Gastrocnemius medialis (tissue), 4 donors: Measurements from ENCODE around the gene ATP10D. TPM values are rescaled to one million over a fixed set of nuclear protein-coding genes. Genes with fewer than 3 reads are reported as not detected.

Source experiments
- ATAC-seq, 2 donors: fragments of 150-250 bp; one replicate each; pipeline ENCODE4 v1.9.1; 2016
- DNase-seq, 2 donors: peaks; one replicate each; pipeline ENCODE4 v3.0.0-alpha.2; 2019
- H3K27ac ChIP-seq, 4 donors: fragments of 200-600 bp; sonication (generic); 1 replicate in 1 of 4; 2 replicates in 3 of 4; pipeline ENCODE4 v1.5.1; 2016 to 2018; ENCODE audit warnings: mild to moderate bottlenecking in 2 of 4, moderate library complexity in 1 of 4
- H3K27me3 ChIP-seq, 3 donors: fragments of 200-600 bp; sonication (generic) in 2 of 3; 1 replicate in 1 of 3; 2 replicates in 2 of 3; pipeline versions ENCODE4 v1.5.1 to v1.6.0; 2016 to 2019; ENCODE audit warnings: mild to moderate bottlenecking in 1 of 3, moderate library complexity in 1 of 3
- H3K36me3 ChIP-seq, 2 donors: fragments of 200-600 bp; sonication (generic) in 1 of 2; one replicate each; pipeline ENCODE4 v1.5.1; 2017 to 2018
- H3K4me1 ChIP-seq, 2 donors: fragments of 200-600 bp; sonication (generic) in 1 of 2; one replicate each; pipeline ENCODE4 v1.5.1; 2016 to 2017; ENCODE audit warnings: mild to moderate bottlenecking in 2 of 2
- H3K4me3 ChIP-seq, 4 donors: fragments of 200-600 bp; sonication (generic) in 3 of 4; 1 replicate in 1 of 4; 2 replicates in 3 of 4; pipeline ENCODE4 v1.5.1; 2016 to 2019; ENCODE audit warnings: mild to moderate bottlenecking in 2 of 4
- H3K9me3 ChIP-seq, 3 donors: fragments of 200-600 bp; sonication (generic) in 2 of 3; 1 replicate in 1 of 3; 2 replicates in 2 of 3; pipeline ENCODE4 v1.5.1; 2016 to 2019
- CTCF ChIP-seq, 5 experiments: fragments of 450-650 bp in 3 of 5; fragments of 200-600 bp in 2 of 5; sonication (generic) in 2 of 5; IDR thresholded peaks in 4 of 5; conservative IDR thresholded peaks in 1 of 5; 1 replicate in 4 of 5; 2 replicates in 1 of 5; pipeline ENCODE4 v1.5.1; 2016 to 2019; ENCODE audit warnings: antibody characterized with exemption in 5 of 5, mild to moderate bottlenecking in 3 of 5, moderate library complexity in 3 of 5
- POLR2A ChIP-seq, 2 donors: fragments of 450-650 bp; IDR thresholded peaks; one replicate each; pipeline ENCODE4 v1.6.1; 2017; ENCODE audit warnings: antibody characterized with exemption in 2 of 2, mild to moderate bottlenecking in 2 of 2, moderate library complexity in 2 of 2
- in situ Hi-C, 4 donors: fragments of 200-750 bp; cut with MboI; loops; one replicate each; pipeline versions ENCODE4 v1.15.0 to v1.8.0; 2017; ENCODE audit warnings: low sequenced_read_pairs in 4 of 4
- intact Hi-C: fragments of 100-400 bp; cut with DNase I; formaldehyde crosslinking; loops from one replicate; pipeline ENCODE4 v1.15.1; 2023; ENCODE audit warnings: low total_unique reads
- total RNA-seq, 4 donors: library from RNA; depleted of rRNA; stranded (reverse); fragments of >200 nt; gene quantifications; one replicate each; pipeline versions ENCODE4 v1.1.0 to v1.2.3, GENCODE V29; 2016

Gene ATP10D
- total RNA-seq, 4 donors from 2014 or later = 1.5 to 3.2 (median 2.8) TPM

- in situ Hi-C loops = no loop called here
- no peak overlapping the region for H3K27ac ChIP-seq
- peaks cover 0 to 4% of the 10 kb centered on the region in 2 donors for H3K4me1 ChIP-seq
- TF ChIP-seq CTCF (IDR thresholded peaks at IDR 0.05 in 4 of 5, conservative IDR thresholded peaks at IDR 0.05 in 1 of 5) (no peak), POLR2A (IDR thresholded peaks at IDR 0.05) (no peak)
- intact Hi-C loops = no loop called here
- no peaks in the 10 kb centered on the region for H3K36me3 ChIP-seq
- no peak overlapping the region for H3K4me3 ChIP-seq
- ATAC-seq (no peak), DNase-seq (no peak)
- no peaks in the 10 kb centered on the region for H3K9me3 ChIP-seq
- no peaks in the 10 kb centered on the region for H3K27me3 ChIP-seq
Measured at GRCh38 chr4:47510506-47511143, 25.6 kb downstream of the ATP10D start.

GRCh38 chr4:47513461-47513860, 28.4 kb downstream of the ATP10D start:
- peaks cover 0 to 4% of the 10 kb centered on the region in 2 donors for H3K4me1 ChIP-seq
- ATAC-seq (no peak), DNase-seq (no peak)
- H3K4me3 ChIP-seq = no peak overlapping the region
- H3K27me3 ChIP-seq = no peaks in the 10 kb centered on the region
- no peaks in the 10 kb centered on the region for H3K36me3 ChIP-seq
- H3K9me3 ChIP-seq = no peaks in the 10 kb centered on the region
- TF ChIP-seq POLR2A (IDR thresholded peaks at IDR 0.05) (no peak), CTCF (IDR thresholded peaks at IDR 0.05 in 4 of 5, conservative IDR thresholded peaks at IDR 0.05 in 1 of 5) (no peak)
- in situ Hi-C loops = no loop called here
- intact Hi-C loops = no loop called here
- H3K27ac ChIP-seq = no peak overlapping the region

- intact Hi-C loops = no loop called here
- in situ Hi-C loops = no loop called here
- no peak for ATAC-seq
Measured at GRCh38 chr4:47519239-47519883, 34.3 kb downstream of the ATP10D start.

DNA sequence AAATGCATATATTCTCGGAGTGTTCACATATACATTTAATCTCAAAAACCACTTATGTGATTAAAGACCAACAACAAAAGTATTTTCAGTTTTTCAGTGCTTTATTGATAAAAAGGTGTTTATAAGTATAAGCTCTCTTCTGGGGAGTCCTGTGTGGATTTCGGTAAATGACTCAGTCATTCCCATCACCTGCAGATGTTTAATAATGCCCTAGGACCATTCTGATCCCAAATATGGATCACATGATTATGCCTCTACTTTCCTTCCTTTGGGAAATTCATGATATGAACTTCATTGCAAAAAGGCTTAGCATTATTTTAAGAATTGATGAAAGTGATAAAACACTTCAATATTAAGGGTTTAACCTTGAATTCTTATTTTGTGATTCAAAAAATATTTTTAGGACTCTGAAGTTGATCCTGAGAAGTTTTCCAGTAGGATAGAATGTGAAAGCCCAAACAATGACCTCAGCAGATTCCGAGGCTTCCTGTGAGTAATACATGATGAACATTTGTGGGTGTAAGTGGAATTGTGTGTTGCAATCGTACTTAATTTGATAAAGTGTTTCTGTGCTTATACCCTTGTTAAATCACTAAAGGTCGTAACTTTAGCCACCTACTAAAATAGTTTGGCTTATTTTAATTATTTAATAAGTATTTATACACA, 40.2 kb downstream of the ATP10D start:
- no peaks in the 10 kb centered on the region for H3K36me3 ChIP-seq
- ATAC-seq = peak; percentile 56 to 63
- in situ Hi-C loops = no loop called here
- TF ChIP-seq CTCF (IDR thresholded peaks at IDR 0.05 in 4 of 5, conservative IDR thresholded peaks at IDR 0.05 in 1 of 5) (no peak), POLR2A (IDR thresholded peaks at IDR 0.05) (no peak)
- H3K4me3 ChIP-seq = no peak overlapping the region
- peaks cover 0 to 10% (median 0%) of the 10 kb centered on the region in 3 donors for H3K9me3 ChIP-seq
- H3K27ac ChIP-seq = no peak overlapping the region
- DNase-seq = no peak
- H3K4me1 ChIP-seq = no peaks in the 10 kb centered on the region
- intact Hi-C loops = no loop called here
- no peaks in the 10 kb centered on the region for H3K27me3 ChIP-seq

More at GRCh38 chr4:47519239-47519883, 34.3 kb downstream of the ATP10D start:
- H3K27ac ChIP-seq = no peak overlapping the region
- H3K4me3 ChIP-seq = no peak overlapping the region
- no peaks in the 10 kb centered on the region for H3K36me3 ChIP-seq
- no peaks in the 10 kb centered on the region for H3K4me1 ChIP-seq
- TF ChIP-seq CTCF (IDR thresholded peaks at IDR 0.05 in 4 of 5, conservative IDR thresholded peaks at IDR 0.05 in 1 of 5) = no peak
- no peak for TF ChIP-seq POLR2A (IDR thresholded peaks at IDR 0.05)
- DNase-seq = no peak
- H3K9me3 ChIP-seq = no peaks in the 10 kb centered on the region
- H3K27me3 ChIP-seq = no peaks in the 10 kb centered on the region
